GM23338 (cell line): ENCODE results near the gene MAPK14. TPM values are rescaled to one million over a fixed set of nuclear protein-coding genes. Genes with fewer than 3 reads are reported as not detected.

Experiments used
- ATAC-seq: fragments of 200-7000 bp; cut with Tn5 transposase; 3 replicates; pipeline ENCODE4 v1.9.1; 2020
- DNase-seq: peaks from one replicate; pipeline ENCODE4 v3.0.0-alpha.2; 2015; ENCODE audit warnings: low spot score
- H2AFZ ChIP-seq: fragments of 200-600 bp; sonication (generic); 2 replicates; pipeline ENCODE4 v1.8.0; 2016; ENCODE audit warnings: antibody characterized with exemption, mild to moderate bottlenecking, moderate library complexity
- H3F3A ChIP-seq: fragments of 200-600 bp; sonication (generic); replicated peaks from 2 replicates; pipeline ENCODE4 v1.8.0; 2017; ENCODE audit warnings: antibody characterized with exemption, mixed run types, low read depth
- H3K27ac ChIP-seq: fragments of 200-600 bp; sonication (generic); 2 replicates; pipeline ENCODE4 v1.6.1; 2016; ENCODE audit warnings: low read depth
- H3K27me3 ChIP-seq: fragments of 200-600 bp; sonication (generic); 2 replicates; pipeline ENCODE4 v1.8.0; 2016; ENCODE audit warnings: mild to moderate bottlenecking, mixed run types, moderate library complexity; ENCODE audit not compliant: insufficient read depth
- H3K36me3 ChIP-seq: fragments of 200-600 bp; sonication (generic); 2 replicates; pipeline ENCODE4 v1.8.0; 2016; ENCODE audit warnings: mild to moderate bottlenecking; ENCODE audit not compliant: insufficient read depth
- H3K4me1 ChIP-seq: fragments of 200-600 bp; sonication (generic); 2 replicates; pipeline ENCODE4 v1.8.0; 2016; ENCODE audit warnings: mild to moderate bottlenecking, moderate library complexity; ENCODE audit not compliant: insufficient read depth
- H3K4me2 ChIP-seq: fragments of 200-600 bp; sonication (generic); 2 replicates; pipeline ENCODE4 v1.7.1; 2017; ENCODE audit warnings: mixed run types
- H3K4me3 ChIP-seq: fragments of 200-600 bp; sonication (generic); 2 replicates; pipeline ENCODE4 v1.6.1; 2016; ENCODE audit warnings: mixed run types
- H3K79me2 ChIP-seq: fragments of 200-600 bp; sonication (generic); replicated peaks from 2 replicates; pipeline ENCODE4 v1.8.0; 2017; ENCODE audit warnings: mild to moderate bottlenecking; ENCODE audit not compliant: insufficient read depth
- H3K9me2 ChIP-seq: fragments of 200-600 bp; sonication (generic); 2 replicates; pipeline ENCODE4 v1.8.0; 2017; ENCODE audit not compliant: insufficient read depth
- H4K20me1 ChIP-seq: fragments of 200-600 bp; sonication (generic); replicated peaks from 2 replicates; pipeline ENCODE4 v1.8.0; 2017; ENCODE audit warnings: mild to moderate bottlenecking; ENCODE audit not compliant: insufficient read depth
- H3K27ac Mint-ChIP-seq: 2 replicates; pipeline ENCODE4 v1.8.0; 2020; ENCODE audit warnings: inconsistent platforms, mild to moderate bottlenecking, moderate library complexity, mixed read lengths
- H3K27me3 Mint-ChIP-seq: 3 replicates; pipeline ENCODE4 v1.8.0; 2022; ENCODE audit warnings: low read depth, mild to moderate bottlenecking, moderate library complexity, mixed read lengths, inconsistent platforms; ENCODE audit not compliant: insufficient read depth, poor library complexity
- H3K36me3 Mint-ChIP-seq: 3 replicates; pipeline ENCODE4 v1.8.0; 2021; ENCODE audit warnings: low read depth, mild to moderate bottlenecking, inconsistent platforms, moderate library complexity, mixed read lengths
- H3K4me1 Mint-ChIP-seq: 3 replicates; pipeline ENCODE4 v1.8.0; 2020; ENCODE audit warnings: mild to moderate bottlenecking, inconsistent platforms, mixed read lengths
- H3K4me3 Mint-ChIP-seq: 3 replicates; pipeline ENCODE4 v1.8.0; 2021; ENCODE audit warnings: moderate library complexity, mild to moderate bottlenecking, inconsistent platforms, mixed read lengths
- H3K9me3 Mint-ChIP-seq: 3 replicates; pipeline ENCODE4 v1.8.0; 2020; ENCODE audit warnings: moderate library complexity, mild to moderate bottlenecking, inconsistent platforms, mixed read lengths
- CREB1 ChIP-seq: fragments of 250-450 bp; sonication (Bioruptor Pico); IDR thresholded peaks from 2 replicates; pipeline ENCODE4 v1.5.0; 2020; ENCODE audit warnings: low read depth, mild to moderate bottlenecking, moderate library complexity
- EZH2 ChIP-seq: fragments of 200-600 bp; sonication (generic); IDR thresholded peaks from one replicate; pipeline ENCODE4 v1.8.0; 2017; ENCODE audit warnings: antibody characterized with exemption, mild to moderate bottlenecking, low read depth; ENCODE audit not compliant: unreplicated experiment
- EZH2phosphoT487 ChIP-seq: fragments of 200-600 bp; sonication (generic); IDR thresholded peaks from one replicate; pipeline ENCODE4 v1.8.1; 2018; ENCODE audit warnings: antibody characterized with exemption; ENCODE audit not compliant: unreplicated experiment
- NANOG ChIP-seq: IDR thresholded peaks from 2 replicates; pipeline ENCODE4 v1.6.1; 2016; ENCODE audit warnings: antibody characterized with exemption, borderline replicate concordance
- POLR2AphosphoS5 ChIP-seq: IDR thresholded peaks from 2 replicates; pipeline ENCODE4 v1.6.1; 2016; ENCODE audit warnings: antibody characterized with exemption, low read depth
- REST ChIP-seq: IDR thresholded peaks from one replicate; pipeline ENCODE4 v1.6.1; 2018; ENCODE audit warnings: antibody characterized with exemption; ENCODE audit not compliant: unreplicated experiment
- STAT1 ChIP-seq: IDR thresholded peaks from one replicate; pipeline ENCODE4 v1.6.1; 2016; ENCODE audit warnings: antibody characterized with exemption; ENCODE audit not compliant: unreplicated experiment
- ZNF114 ChIP-seq: fragments of 250-450 bp; sonication (Bioruptor Pico); IDR thresholded peaks from 2 replicates; pipeline ENCODE4 v1.5.0; 2020; ENCODE audit warnings: mild to moderate bottlenecking, moderate library complexity
- ZNF331 ChIP-seq: fragments of 250-450 bp; sonication (Bioruptor Pico); IDR thresholded peaks from 2 replicates; pipeline ENCODE4 v1.5.0; 2020; ENCODE audit warnings: low read depth, mild to moderate bottlenecking, moderate library complexity
- polyA plus RNA-seq: library from polyadenylated mRNA; unstranded; fragments of >200 nt; fragmentation: Nextera tagmentation; extraction: Ambion mirVana; gene quantifications from 2 replicates; pipeline ENCODE4 v1.2.1, GENCODE V29; 2016
- total RNA-seq: library from RNA; depleted of rRNA; stranded (reverse); fragments of >200 nt; shearing (Covaris generic); gene quantifications from 2 replicates; pipeline ENCODE4 v1.2.3, GENCODE V29; 2014
- TF ChIP-seq, protein P1 (sequence below): IDR thresholded peaks from 2 replicates; pipeline ENCODE4 v1.6.1; 2016; ENCODE audit warnings: antibody characterized with exemption
- TF ChIP-seq, protein P2 (sequence below), 2 experiments: fragments of 200-600 bp in 1 of 2; sonication (generic) in 1 of 2; conservative IDR thresholded peaks; 2 replicates each; pipeline versions ENCODE4 v1.5.1 to v1.6.1; 2016 to 2017; ENCODE audit warnings: antibody characterized with exemption in 2 of 2, low read depth in 2 of 2, mild to moderate bottlenecking in 2 of 2, moderate library complexity in 1 of 2
- TF ChIP-seq, protein P3 (sequence below): fragments of 250-450 bp; sonication (Bioruptor Pico); IDR thresholded peaks from 2 replicates; pipeline ENCODE4 v1.5.0; 2020; ENCODE audit warnings: mild to moderate bottlenecking, moderate library complexity

MAPK14 gene
- total and polyA plus RNA-seq, 2 experiments from 2014 or later: 8.8 to 44.5 TPM

DNA sequence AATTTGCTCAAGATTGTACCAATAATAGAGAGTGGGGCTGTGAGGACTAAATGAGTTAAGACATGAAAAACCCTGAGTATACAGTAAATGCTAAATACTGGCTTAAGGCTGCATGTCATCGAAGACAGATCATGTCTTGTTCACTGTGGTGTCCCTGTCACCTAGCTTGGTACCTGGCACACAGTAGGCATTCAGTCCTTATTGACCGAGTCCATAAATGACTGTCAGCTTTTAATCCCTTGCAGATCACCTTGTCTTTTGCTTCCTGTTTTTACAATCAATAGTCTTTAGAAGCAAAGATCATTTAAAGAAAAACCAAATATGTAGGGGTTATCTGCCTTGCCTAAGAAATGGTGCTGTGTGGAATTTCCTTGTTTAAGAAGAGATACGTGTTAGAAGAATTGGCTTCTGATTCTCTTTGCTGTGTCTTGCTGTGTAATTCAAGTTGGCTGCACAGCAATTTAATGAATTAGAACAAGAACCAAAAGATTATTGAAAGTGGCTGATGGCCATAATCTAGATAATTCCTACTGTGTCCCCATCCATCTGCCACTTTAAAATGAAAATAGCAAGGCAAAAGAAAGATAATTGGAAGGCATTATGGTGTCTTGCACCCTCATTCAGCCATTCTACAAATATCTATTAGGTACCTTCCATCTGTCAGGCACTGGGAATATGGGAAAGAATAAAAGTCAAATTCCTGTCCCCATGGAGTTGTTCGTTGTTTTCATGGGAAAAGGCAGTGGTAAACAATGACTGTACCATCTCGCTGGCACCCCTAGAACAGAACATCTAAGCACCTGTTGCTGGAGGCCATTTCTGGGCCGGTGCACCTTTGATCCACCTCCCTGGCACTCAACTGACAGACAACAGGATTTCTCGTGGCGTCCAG lies 90.3 kb downstream of the MAPK14 start:
- H3K27ac ChIP-seq: no peak overlapping the region
- no peaks in the 10 kb centered on the region for H3K36me3 Mint-ChIP-seq
- no peak overlapping the region for H2AFZ ChIP-seq
- H3K27me3 Mint-ChIP-seq: peaks cover 4% of the 10 kb centered on the region
- peaks cover 12% of the 10 kb centered on the region for H3K4me1 ChIP-seq
- no peak overlapping the region for H3K4me2 ChIP-seq
- no peaks in the 10 kb centered on the region for H3K27me3 ChIP-seq
- no peak for DNase-seq
- no peaks in the 10 kb centered on the region for H3K9me2 ChIP-seq
- H3K4me1 Mint-ChIP-seq: peaks cover 39% of the 10 kb centered on the region
- TF ChIP-seq, protein P1, sequence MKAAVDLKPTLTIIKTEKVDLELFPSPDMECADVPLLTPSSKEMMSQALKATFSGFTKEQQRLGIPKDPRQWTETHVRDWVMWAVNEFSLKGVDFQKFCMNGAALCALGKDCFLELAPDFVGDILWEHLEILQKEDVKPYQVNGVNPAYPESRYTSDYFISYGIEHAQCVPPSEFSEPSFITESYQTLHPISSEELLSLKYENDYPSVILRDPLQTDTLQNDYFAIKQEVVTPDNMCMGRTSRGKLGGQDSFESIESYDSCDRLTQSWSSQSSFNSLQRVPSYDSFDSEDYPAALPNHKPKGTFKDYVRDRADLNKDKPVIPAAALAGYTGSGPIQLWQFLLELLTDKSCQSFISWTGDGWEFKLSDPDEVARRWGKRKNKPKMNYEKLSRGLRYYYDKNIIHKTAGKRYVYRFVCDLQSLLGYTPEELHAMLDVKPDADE: no peak
- TF ChIP-seq POLR2AphosphoS5: no peak
- TF ChIP-seq, protein P2, sequence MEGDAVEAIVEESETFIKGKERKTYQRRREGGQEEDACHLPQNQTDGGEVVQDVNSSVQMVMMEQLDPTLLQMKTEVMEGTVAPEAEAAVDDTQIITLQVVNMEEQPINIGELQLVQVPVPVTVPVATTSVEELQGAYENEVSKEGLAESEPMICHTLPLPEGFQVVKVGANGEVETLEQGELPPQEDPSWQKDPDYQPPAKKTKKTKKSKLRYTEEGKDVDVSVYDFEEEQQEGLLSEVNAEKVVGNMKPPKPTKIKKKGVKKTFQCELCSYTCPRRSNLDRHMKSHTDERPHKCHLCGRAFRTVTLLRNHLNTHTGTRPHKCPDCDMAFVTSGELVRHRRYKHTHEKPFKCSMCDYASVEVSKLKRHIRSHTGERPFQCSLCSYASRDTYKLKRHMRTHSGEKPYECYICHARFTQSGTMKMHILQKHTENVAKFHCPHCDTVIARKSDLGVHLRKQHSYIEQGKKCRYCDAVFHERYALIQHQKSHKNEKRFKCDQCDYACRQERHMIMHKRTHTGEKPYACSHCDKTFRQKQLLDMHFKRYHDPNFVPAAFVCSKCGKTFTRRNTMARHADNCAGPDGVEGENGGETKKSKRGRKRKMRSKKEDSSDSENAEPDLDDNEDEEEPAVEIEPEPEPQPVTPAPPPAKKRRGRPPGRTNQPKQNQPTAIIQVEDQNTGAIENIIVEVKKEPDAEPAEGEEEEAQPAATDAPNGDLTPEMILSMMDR (conservative IDR thresholded peaks at IDR 0.05; ENCODE audit: low read depth in 2 of 2): no peak
- TF ChIP-seq NANOG: no peak
- no peak for TF ChIP-seq ZNF331 (CRISPR knock-in tag)
- TF ChIP-seq ZNF114: no peak
- no peak for TF ChIP-seq EZH2phosphoT487
- no peak for TF ChIP-seq STAT1
- TF ChIP-seq REST: no peak
- TF ChIP-seq EZH2: no peak
- TF ChIP-seq, protein P3, sequence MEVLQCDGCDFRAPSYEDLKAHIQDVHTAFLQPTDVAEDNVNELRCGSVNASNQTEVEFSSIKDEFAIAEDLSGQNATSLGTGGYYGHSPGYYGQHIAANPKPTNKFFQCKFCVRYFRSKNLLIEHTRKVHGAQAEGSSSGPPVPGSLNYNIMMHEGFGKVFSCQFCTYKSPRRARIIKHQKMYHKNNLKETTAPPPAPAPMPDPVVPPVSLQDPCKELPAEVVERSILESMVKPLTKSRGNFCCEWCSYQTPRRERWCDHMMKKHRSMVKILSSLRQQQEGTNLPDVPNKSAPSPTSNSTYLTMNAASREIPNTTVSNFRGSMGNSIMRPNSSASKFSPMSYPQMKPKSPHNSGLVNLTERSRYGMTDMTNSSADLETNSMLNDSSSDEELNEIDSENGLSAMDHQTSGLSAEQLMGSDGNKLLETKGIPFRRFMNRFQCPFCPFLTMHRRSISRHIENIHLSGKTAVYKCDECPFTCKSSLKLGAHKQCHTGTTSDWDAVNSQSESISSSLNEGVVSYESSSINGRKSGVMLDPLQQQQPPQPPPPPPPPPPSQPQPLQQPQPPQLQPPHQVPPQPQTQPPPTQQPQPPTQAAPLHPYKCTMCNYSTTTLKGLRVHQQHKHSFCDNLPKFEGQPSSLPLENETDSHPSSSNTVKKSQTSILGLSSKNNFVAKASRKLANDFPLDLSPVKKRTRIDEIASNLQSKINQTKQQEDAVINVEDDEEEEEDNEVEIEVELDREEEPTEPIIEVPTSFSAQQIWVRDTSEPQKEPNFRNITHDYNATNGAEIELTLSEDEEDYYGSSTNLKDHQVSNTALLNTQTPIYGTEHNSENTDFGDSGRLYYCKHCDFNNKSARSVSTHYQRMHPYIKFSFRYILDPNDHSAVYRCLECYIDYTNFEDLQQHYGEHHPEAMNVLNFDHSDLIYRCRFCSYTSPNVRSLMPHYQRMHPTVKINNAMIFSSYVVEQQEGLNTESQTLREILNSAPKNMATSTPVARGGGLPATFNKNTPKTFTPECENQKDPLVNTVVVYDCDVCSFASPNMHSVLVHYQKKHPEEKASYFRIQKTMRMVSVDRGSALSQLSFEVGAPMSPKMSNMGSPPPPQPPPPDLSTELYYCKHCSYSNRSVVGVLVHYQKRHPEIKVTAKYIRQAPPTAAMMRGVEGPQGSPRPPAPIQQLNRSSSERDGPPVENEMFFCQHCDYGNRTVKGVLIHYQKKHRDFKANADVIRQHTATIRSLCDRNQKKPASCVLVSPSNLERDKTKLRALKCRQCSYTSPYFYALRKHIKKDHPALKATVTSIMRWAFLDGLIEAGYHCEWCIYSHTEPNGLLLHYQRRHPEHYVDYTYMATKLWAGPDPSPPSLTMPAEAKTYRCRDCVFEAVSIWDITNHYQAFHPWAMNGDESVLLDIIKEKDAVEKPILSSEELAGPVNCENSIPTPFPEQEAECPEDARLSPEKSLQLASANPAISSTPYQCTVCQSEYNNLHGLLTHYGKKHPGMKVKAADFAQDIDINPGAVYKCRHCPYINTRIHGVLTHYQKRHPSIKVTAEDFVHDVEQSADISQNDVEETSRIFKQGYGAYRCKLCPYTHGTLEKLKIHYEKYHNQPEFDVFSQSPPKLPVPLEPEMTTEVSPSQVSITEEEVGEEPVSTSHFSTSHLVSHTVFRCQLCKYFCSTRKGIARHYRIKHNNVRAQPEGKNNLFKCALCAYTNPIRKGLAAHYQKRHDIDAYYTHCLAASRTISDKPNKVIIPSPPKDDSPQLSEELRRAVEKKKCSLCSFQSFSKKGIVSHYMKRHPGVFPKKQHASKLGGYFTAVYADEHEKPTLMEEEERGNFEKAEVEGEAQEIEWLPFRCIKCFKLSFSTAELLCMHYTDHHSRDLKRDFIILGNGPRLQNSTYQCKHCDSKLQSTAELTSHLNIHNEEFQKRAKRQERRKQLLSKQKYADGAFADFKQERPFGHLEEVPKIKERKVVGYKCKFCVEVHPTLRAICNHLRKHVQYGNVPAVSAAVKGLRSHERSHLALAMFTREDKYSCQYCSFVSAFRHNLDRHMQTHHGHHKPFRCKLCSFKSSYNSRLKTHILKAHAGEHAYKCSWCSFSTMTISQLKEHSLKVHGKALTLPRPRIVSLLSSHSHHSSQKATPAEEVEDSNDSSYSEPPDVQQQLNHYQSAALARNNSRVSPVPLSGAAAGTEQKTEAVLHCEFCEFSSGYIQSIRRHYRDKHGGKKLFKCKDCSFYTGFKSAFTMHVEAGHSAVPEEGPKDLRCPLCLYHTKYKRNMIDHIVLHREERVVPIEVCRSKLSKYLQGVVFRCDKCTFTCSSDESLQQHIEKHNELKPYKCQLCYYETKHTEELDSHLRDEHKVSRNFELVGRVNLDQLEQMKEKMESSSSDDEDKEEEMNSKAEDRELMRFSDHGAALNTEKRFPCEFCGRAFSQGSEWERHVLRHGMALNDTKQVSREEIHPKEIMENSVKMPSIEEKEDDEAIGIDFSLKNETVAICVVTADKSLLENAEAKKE (CRISPR knock-in tag): no peak
- no peak for TF ChIP-seq CREB1 (CRISPR knock-in tag)
- ATAC-seq: no peak
- no peaks in the 10 kb centered on the region; the same call in 1 of the 2 replicates for H4K20me1 ChIP-seq
- no peaks in the 10 kb centered on the region for H3K9me3 Mint-ChIP-seq
- no peaks in the 10 kb centered on the region for H3F3A ChIP-seq
- no peaks in the 10 kb centered on the region for H3K36me3 ChIP-seq
- H3K4me3 Mint-ChIP-seq: no peak overlapping the region
- H3K27ac Mint-ChIP-seq: no peak overlapping the region
- H3K79me2 ChIP-seq: no peaks in the 10 kb centered on the region
- no peak overlapping the region for H3K4me3 ChIP-seq
